H1 (cell line): ENCODE measurements around the gene UBE2I. TPM values are rescaled to one million over a fixed set of nuclear protein-coding genes. Genes with fewer than 3 reads are reported as not detected.

Experiments used
- CTCF ChIA-PET: fragments of 300-600 bp; sonication (Branson Sonifier 250); formaldehyde crosslinking; loops from one replicate; lab custom pipeline; 2021; ENCODE audit not compliant: partially characterized antibody; lab: Charles Lee
- POLR2A ChIA-PET: fragments of 300-600 bp; sonication (Branson Sonifier 250); formaldehyde crosslinking; loops from one replicate; lab custom pipeline; 2021; ENCODE audit warnings: inconsistent platforms; ENCODE audit not compliant: partially characterized antibody; lab: Charles Lee
- DNase-seq, 2 experiments: peaks; one replicate each; pipeline versions ENCODE4 v3.0.0 to v3.0.0-alpha.2; 2010 to 2022; ENCODE audit warnings: low spot score in 2 of 2, low read depth in 1 of 2, mixed read lengths in 1 of 2
- FAIRE-seq: peaks from 2 replicates; lab custom pipeline; 2011; peaks lifted over from hg19 to GRCh38; lab: Jason Lieb, UNC
- H2AFZ ChIP-seq: 2 replicates; pipeline ENCODE4 v1.8.1; 2012; ENCODE audit warnings: low read length, inconsistent platforms
- H2AK5ac ChIP-seq: 2 replicates; pipeline ENCODE4 v1.6.1; 2013; ENCODE audit warnings: low read depth, low read length
- H2BK120ac ChIP-seq: replicated peaks from 2 replicates; pipeline ENCODE3; 2013; ENCODE audit warnings: low read depth, low read length, inconsistent platforms
- H2BK12ac ChIP-seq: 2 replicates; pipeline ENCODE4 v1.6.1; 2013; ENCODE audit warnings: low read depth, low read length
- H2BK15ac ChIP-seq: 2 replicates; pipeline ENCODE4 v1.6.1; 2013; ENCODE audit warnings: low read length
- H2BK20ac ChIP-seq: 2 replicates; pipeline ENCODE4 v1.6.1; 2013; ENCODE audit warnings: low read length
- H2BK5ac ChIP-seq: 2 replicates; pipeline ENCODE4 v1.6.1; 2013; ENCODE audit warnings: low read depth, low read length
- H3K14ac ChIP-seq: 2 replicates; pipeline ENCODE4 v1.6.1; 2013; ENCODE audit warnings: inconsistent platforms; ENCODE audit not compliant: insufficient read length
- H3K18ac ChIP-seq: 2 replicates; pipeline ENCODE4 v1.6.1; 2013; ENCODE audit warnings: low read length; ENCODE audit errors: extremely low read depth
- H3K23ac ChIP-seq: 2 replicates; pipeline ENCODE4 v1.6.1; 2013; ENCODE audit warnings: inconsistent platforms; ENCODE audit not compliant: insufficient read length
- H3K23me2 ChIP-seq: 2 replicates; pipeline ENCODE4 v1.6.1; 2013; ENCODE audit warnings: low read depth, low read length
- H3K27ac ChIP-seq: 2 replicates; pipeline ENCODE4 v1.6.1; 2011; ENCODE audit warnings: low read depth, low read length, inconsistent platforms
- H3K27me3 ChIP-seq, 4 experiments: replicated peaks in 1 of 4; 1 replicate in 1 of 4; 2 replicates in 3 of 4; pipeline versions ENCODE4 v1.6.1 to v1.8.1; 2011 to 2013; ENCODE audit warnings: low read length in 3 of 4, mild to moderate bottlenecking in 3 of 4, inconsistent platforms in 2 of 4, mixed read lengths in 2 of 4, moderate library complexity in 1 of 4; ENCODE audit not compliant: control insufficient read depth in 3 of 4, insufficient read depth in 3 of 4; ENCODE audit errors: extremely low read depth in 1 of 4
- H3K36me3 ChIP-seq, 4 experiments: 2 replicates each; pipeline versions ENCODE4 v1.6.1 to v1.8.1; 2011 to 2013; ENCODE audit warnings: mild to moderate bottlenecking in 4 of 4, low read length in 3 of 4, moderate library complexity in 2 of 4, control low read depth in 1 of 4, inconsistent platforms in 1 of 4; ENCODE audit not compliant: insufficient read depth in 4 of 4, control insufficient read depth in 2 of 4
- H3K4ac ChIP-seq: replicated peaks from 2 replicates; pipeline ENCODE3; 2013; ENCODE audit warnings: low read length, low read depth, mixed read lengths, inconsistent platforms; ENCODE audit not compliant: insufficient read length
- H3K4me1 ChIP-seq, 4 experiments: replicated peaks in 1 of 4; 1 replicate in 1 of 4; 2 replicates in 3 of 4; pipeline versions ENCODE4 v1.6.1 to v1.8.1; 2011 to 2013; ENCODE audit warnings: low read length in 3 of 4, inconsistent platforms in 2 of 4, mixed read lengths in 1 of 4; ENCODE audit not compliant: insufficient read depth in 4 of 4, control insufficient read depth in 3 of 4
- H3K4me2 ChIP-seq, 2 experiments: 2 replicates each; pipeline versions ENCODE4 v1.6.1 to v1.8.1; 2011 to 2013; ENCODE audit warnings: low read depth in 2 of 2, low read length in 2 of 2, control low read depth in 1 of 2, inconsistent platforms in 1 of 2, mild to moderate bottlenecking in 1 of 2; ENCODE audit not compliant: insufficient read depth in 1 of 2
- H3K4me3 ChIP-seq, 4 experiments: fragments of 200-600, 300-600 bp in 1 of 4; sonication (generic), shearing (Covaris generic), sonication (Bioruptor Twin) in 1 of 4; 2 replicates each; pipeline versions ENCODE4 v1.5.1 to v1.8.1; 2011 to 2016; ENCODE audit warnings: low read length in 4 of 4, low read depth in 3 of 4, control low read depth in 2 of 4, inconsistent platforms in 2 of 4, mild to moderate bottlenecking in 2 of 4, mixed read lengths in 1 of 4, moderate library complexity in 1 of 4; ENCODE audit not compliant: insufficient read depth in 2 of 4; ENCODE audit errors: extremely low read depth in 1 of 4
- H3K56ac ChIP-seq: replicated peaks from 2 replicates; pipeline ENCODE3; 2013; ENCODE audit warnings: low read depth, mild to moderate bottlenecking, mixed read lengths, low read length, inconsistent platforms; ENCODE audit not compliant: insufficient read length
- H3K79me1 ChIP-seq: 2 replicates; pipeline ENCODE4 v1.6.1; 2013; ENCODE audit warnings: low read depth, low read length, control low read depth
- H3K79me2 ChIP-seq, 2 experiments: 2 replicates each; pipeline versions ENCODE4 v1.6.1 to v1.8.1; 2012 to 2013; ENCODE audit warnings: low read length in 2 of 2, mild to moderate bottlenecking in 2 of 2, inconsistent platforms in 1 of 2; ENCODE audit not compliant: insufficient read depth in 2 of 2, control insufficient read depth in 1 of 2
- H3K9ac ChIP-seq, 4 experiments: replicated peaks in 1 of 4; 1 replicate in 1 of 4; 2 replicates in 3 of 4; pipeline versions ENCODE4 v1.6.1 to v1.8.1; 2011 to 2013; ENCODE audit warnings: low read depth in 3 of 4, low read length in 3 of 4, control low read depth in 2 of 4, mild to moderate bottlenecking in 2 of 4, moderate library complexity in 2 of 4, inconsistent platforms in 1 of 4; ENCODE audit errors: extremely low read depth in 1 of 4
- H3K9me3 ChIP-seq, 2 experiments: 2 replicates each; pipeline versions ENCODE4 v1.6.1 to v1.8.1; 2012 to 2013; ENCODE audit warnings: mild to moderate bottlenecking in 2 of 2, moderate library complexity in 2 of 2, control low read depth in 1 of 2, inconsistent platforms in 1 of 2, low read depth in 1 of 2, low read length in 1 of 2, mixed read lengths in 1 of 2; ENCODE audit not compliant: insufficient read depth in 2 of 2
- H4K20me1 ChIP-seq, 2 experiments: replicated peaks in 1 of 2; 2 replicates each; pipeline versions ENCODE3 to v1.8.1; 2011 to 2013; ENCODE audit warnings: inconsistent platforms in 2 of 2, low read length in 2 of 2, mild to moderate bottlenecking in 1 of 2; ENCODE audit not compliant: insufficient read depth in 2 of 2, control insufficient read depth in 1 of 2
- H4K5ac ChIP-seq: 2 replicates; pipeline ENCODE4 v1.6.1; 2013; ENCODE audit warnings: low read length, low read depth, mixed read lengths, inconsistent platforms; ENCODE audit not compliant: insufficient read length
- H4K8ac ChIP-seq: 2 replicates; pipeline ENCODE4 v1.8.0; 2013; ENCODE audit warnings: mild to moderate bottlenecking, moderate library complexity, low read length, inconsistent platforms; ENCODE audit not compliant: insufficient read depth; ENCODE audit errors: extremely low read depth
- H4K91ac ChIP-seq: replicated peaks from 2 replicates; pipeline ENCODE3; 2013; ENCODE audit warnings: low read length, mixed read lengths, inconsistent platforms; ENCODE audit not compliant: insufficient read length
- KDM1A ChIP-seq: fragments of 200-600, 300-600 bp; sonication (generic); IDR thresholded peaks from 2 replicates; pipeline ENCODE4 v1.7.1; 2016; ENCODE audit warnings: mild to moderate bottlenecking, low read length, borderline replicate concordance
- KDM5A ChIP-seq: fragments of 200-600 bp; IDR thresholded peaks from 2 replicates; pipeline ENCODE4 v1.7.1; 2012; ENCODE audit warnings: mild to moderate bottlenecking, low read length, inconsistent platforms, mixed read lengths
- SIX5 ChIP-seq: IDR thresholded peaks from 2 replicates; pipeline ENCODE4 v1.6.1; 2011; ENCODE audit warnings: mild to moderate bottlenecking, low read depth, low read length
- SRF ChIP-seq: IDR thresholded peaks from 2 replicates; pipeline ENCODE4 v1.6.1; 2011; ENCODE audit warnings: mild to moderate bottlenecking, low read depth, low read length, moderate library complexity
- WGBS, 2 experiments: shearing (Covaris generic) in 1 of 2; methylation state at CpG; one replicate each; pipeline versions ENCODE4 v1.1.6 to v1.1.7; 2013 to 2015; ENCODE audit warnings: low lambda C conversion rate in 2 of 2, mixed read lengths in 2 of 2, inconsistent platforms in 1 of 2, low coverage in 1 of 2, missing lambda C conversion rate in 1 of 2; ENCODE audit not compliant: insufficient replicate concordance in 2 of 2, insufficient coverage in 1 of 2, insufficient read length in 1 of 2; ENCODE audit errors: extremely low coverage in 1 of 2, missing lambda C conversion rate in 1 of 2; 5-methylcytosine and 5-hydroxymethylcytosine counted together
- polyA plus RNA-seq, 7 experiments: library from polyadenylated mRNA; depleted of rRNA in 3 of 7; stranded (reverse) in 5 of 7; unstranded in 2 of 7; fragments of >200 nt in 5 of 7; fragments of 200-250 nt in 2 of 7; gene quantifications; 1 replicate in 5 of 7; 2 replicates in 1 of 7; 4 replicates in 1 of 7; pipeline versions ENCODE4 v1.2.1 to v1.2.3, GENCODE V29; 2011 to 2013; ENCODE audit warnings: missing spikeins in 2 of 7, mixed read lengths in 2 of 7
- total RNA-seq: library from RNA; stranded (reverse); fragmentation: NEBNext Ultra II Directional; extraction: Animal tissue kit (Norgen Biotek cat#: 25700); gene quantifications from 2 replicates; pipeline ENCODE4 v1.2.1, GENCODE V29; 2021

UBE2I gene
- total and polyA plus RNA-seq, 2 of the 8 experiments (the other 6 are each of a cell fraction or from before 2014, with no cell fraction given) = 148 to 268 TPM

DNA sequence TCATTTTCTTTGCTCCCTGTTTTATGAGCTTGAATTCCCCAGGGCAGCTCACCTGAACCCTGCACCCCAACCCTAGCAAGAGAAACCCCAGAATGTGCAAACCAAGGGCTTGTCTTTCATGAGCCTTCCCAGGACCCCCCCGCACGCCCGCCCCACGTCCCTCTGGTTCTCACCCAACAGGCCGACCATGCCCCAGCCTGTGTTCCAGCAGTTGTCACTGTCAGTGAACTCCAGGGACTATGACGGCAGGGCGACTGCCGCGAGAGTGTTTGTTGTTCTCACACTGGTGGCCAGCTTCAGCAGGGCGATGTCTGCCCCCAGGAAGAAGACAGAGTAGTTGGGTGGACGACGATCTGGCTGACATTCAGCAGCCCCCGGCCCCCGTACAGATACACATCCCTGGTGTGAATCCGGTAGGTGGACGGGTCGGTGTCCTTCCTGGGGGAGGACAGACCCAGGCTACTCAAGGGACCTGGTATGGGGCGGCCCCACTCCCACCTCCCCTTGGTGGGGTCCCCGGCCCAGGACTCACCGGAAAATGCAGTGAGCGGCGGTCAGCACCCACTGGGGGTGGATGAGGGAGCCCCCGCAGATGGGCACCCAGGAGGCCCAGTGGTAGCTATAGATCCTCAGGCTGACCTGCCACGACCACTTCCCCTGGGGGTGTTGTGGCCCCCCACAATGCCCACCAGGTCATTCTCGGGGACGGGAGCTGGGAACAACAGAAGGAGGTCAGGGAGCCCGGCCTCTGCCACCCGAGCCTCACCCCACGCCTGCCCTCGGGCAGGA is 33.5 kb upstream of the UBE2I start:
- ChIA-PET POLR2A (interaction anchor here (1.0 to 1.5 kb wide), 4 partner anchors 10 to 42 kb away, joined by 3 read pairs; partner anchors contain the start of gene UBE2I), CTCF (interaction anchor here (0.7 to 1.7 kb wide), 2 partner anchors 8 to 10 kb away, joined by 3 to 5 read pairs; no protein-coding TSS in a partner anchor)
- H2BK20ac ChIP-seq = no peak overlapping the region; the same call in 1 of the 2 replicates
- no peak overlapping the region for H3K23ac ChIP-seq
- no peak overlapping the region for H3K4me2 ChIP-seq
- no peak overlapping the region for H3K27ac ChIP-seq
- H3K18ac ChIP-seq = no peak overlapping the region; the same call in 1 of the 2 replicates
- H3K14ac ChIP-seq = no peak overlapping the region
- H3K23me2 ChIP-seq = peaks cover 3% of the 10 kb centered on the region; the same call in 1 of the 2 replicates
- no peak overlapping the region for H2BK12ac ChIP-seq
- FAIRE-seq (no peak), DNase-seq (no peak)
- no peak overlapping the region for H2BK120ac ChIP-seq
- H2BK15ac ChIP-seq = no peak overlapping the region
- no peaks in the 10 kb centered on the region for H3K79me1 ChIP-seq
- no peak overlapping the region for H2AK5ac ChIP-seq
- H4K91ac ChIP-seq = no peak overlapping the region
- H3K4me1 ChIP-seq = peaks cover 0 to 11% (median 6%) of the 10 kb centered on the region in 4 experiments; a peak in 6 of 7 replicates
- H4K20me1 ChIP-seq = peaks cover 0 to 2% of the 10 kb centered on the region in 2 experiments
- H3K56ac ChIP-seq = no peak overlapping the region
- H4K5ac ChIP-seq = no peak overlapping the region
- peak overlapping the region; percentile 68; the same call in 1 of the 2 replicates for H4K8ac ChIP-seq
- 93% methylated on average over 24 of the region's 30 CpGs; no CpG with 5 or more reads in 1 of the 2 experiments for WGBS, 2 experiments
- no peak overlapping the region for H2BK5ac ChIP-seq
- H3K4me3 ChIP-seq = no peak overlapping the region
- no peak overlapping the region for H3K4ac ChIP-seq
- no peak overlapping the region for H3K9ac ChIP-seq
- H2AFZ ChIP-seq = no peak overlapping the region
- no peaks in the 10 kb centered on the region for H3K79me2 ChIP-seq
- H3K9me3 ChIP-seq = no peaks in the 10 kb centered on the region
- H3K27me3 ChIP-seq = no peaks in the 10 kb centered on the region
- H3K36me3 ChIP-seq = no peaks in the 10 kb centered on the region
- TF ChIP-seq KDM1A = no peak
- TF ChIP-seq KDM5A = no peak
- no peak for TF ChIP-seq SRF
- no peak for TF ChIP-seq SIX5
